ENCODE results near the gene SLC25A23. TPM values are rescaled to one million over a fixed set of nuclear protein-coding genes. Genes with fewer than 3 reads are reported as not detected.

SLC25A23 gene
- total and polyA plus RNA-seq, 9 of the 15 experiments (the other 6 are each of a cell fraction or from before 2014, with no cell fraction given), result 6.1 to 72.0 (median 26.6) TPM

GRCh38 chr19:6396305-6396704 lies 63.3 kb downstream of the SLC25A23 start (continued):
- TF ChIP-seq CHD7 (IDR thresholded peaks at IDR 0.05; ENCODE audit: low read depth, low read length), result no peak
- no peak for TF ChIP-seq SRSF3 (IDR thresholded peaks at IDR 0.05; ENCODE audit: insufficient read depth, low read length)
- no peak for TF ChIP-seq ATF2 (CRISPR knock-in tag; IDR thresholded peaks at IDR 0.05)
- TF ChIP-seq ZFP30 (CRISPR knock-in tag; IDR thresholded peaks at IDR 0.05; ENCODE audit: borderline replicate concordance), result no peak
- TF ChIP-seq EWSR1 (IDR thresholded peaks at IDR 0.05; ENCODE audit: borderline replicate concordance, low read depth, partially characterized antibody), result no peak
- no peak for TF ChIP-seq POLR2A (conservative IDR thresholded peaks at IDR 0.05)
- TF ChIP-seq ZNF140 (CRISPR knock-in tag; IDR thresholded peaks at IDR 0.05), result no peak
- TF ChIP-seq ATF6 (CRISPR knock-in tag; IDR thresholded peaks at IDR 0.05), result no peak
- TF ChIP-seq MTA1 (IDR thresholded peaks at IDR 0.05; ENCODE audit: borderline replicate concordance), result no peak
- no peak for TF ChIP-seq ZNF79 (CRISPR knock-in tag; IDR thresholded peaks at IDR 0.05; ENCODE audit: low read depth)
- TF ChIP-seq PHF8 (IDR thresholded peaks at IDR 0.05; ENCODE audit: borderline replicate concordance, low read length), result no peak
- no peak for TF ChIP-seq HDAC8 (tag; IDR thresholded peaks at IDR 0.05)
- no peak for TF ChIP-seq RAD21 (CRISPR knock-in tag; conservative IDR thresholded peaks at IDR 0.05 in 1 of 2, IDR thresholded peaks at IDR 0.05 in 1 of 2)

Measured in K562 (cell line).